Astrocyte (in vitro differentiated cells and primary cell): ENCODE data around the gene TMEM235. TPM values are rescaled to one million over a fixed set of nuclear protein-coding genes. Genes with fewer than 3 reads are reported as not detected.
A peak's percentile ranks its signal among the peaks of the same experiment; 100 is the strongest.

Experiments
- DNase-seq: peaks from one replicate; pipeline ENCODE4 v3.0.0-alpha.2; 2010; ENCODE audit warnings: low read depth
- FAIRE-seq: peaks from 2 replicates; lab custom pipeline; 2011; peaks lifted over from hg19 to GRCh38; lab: Jason Lieb, UNC
- H2AFZ ChIP-seq: 2 replicates; pipeline ENCODE4 v1.6.0; 2012; ENCODE audit warnings: low read depth, low read length, inconsistent platforms
- H3K27ac ChIP-seq: 2 replicates; pipeline ENCODE4 v1.5.1; 2011; ENCODE audit warnings: low read depth, low read length, inconsistent platforms
- H3K27me3 ChIP-seq: 2 replicates; pipeline ENCODE4 v1.6.0; 2011; ENCODE audit warnings: low read length, inconsistent platforms; ENCODE audit not compliant: insufficient read depth
- H3K36me3 ChIP-seq: 2 replicates; pipeline ENCODE4 v1.5.1; 2011; ENCODE audit warnings: low read length, inconsistent platforms; ENCODE audit not compliant: insufficient read depth
- H3K4me1 ChIP-seq: 2 replicates; pipeline ENCODE4 v1.5.1; 2011; ENCODE audit warnings: low read length, inconsistent platforms; ENCODE audit not compliant: insufficient read depth
- H3K4me2 ChIP-seq: 2 replicates; pipeline ENCODE4 v1.6.0; 2012; ENCODE audit warnings: low read length, inconsistent platforms
- H3K4me3 ChIP-seq: 2 replicates; pipeline ENCODE4 v1.5.1; 2011; ENCODE audit warnings: low read depth, mild to moderate bottlenecking, low read length, inconsistent platforms; ENCODE audit not compliant: insufficient read depth
- H3K79me2 ChIP-seq: 2 replicates; pipeline ENCODE4 v1.6.0; 2012; ENCODE audit warnings: mild to moderate bottlenecking, low read length, inconsistent platforms; ENCODE audit not compliant: insufficient read depth
- H3K9ac ChIP-seq: 2 replicates; pipeline ENCODE4 v1.6.0; 2012; ENCODE audit warnings: mild to moderate bottlenecking, low read length, inconsistent platforms
- H3K9me3 ChIP-seq: 2 replicates; pipeline ENCODE4 v1.5.1; 2012; ENCODE audit warnings: low read depth, mild to moderate bottlenecking, low read length, inconsistent platforms; ENCODE audit not compliant: insufficient read depth
- H4K20me1 ChIP-seq: 2 replicates; pipeline ENCODE4 v1.6.0; 2012; ENCODE audit warnings: low read length, inconsistent platforms; ENCODE audit not compliant: insufficient read depth
- H3K27ac Mint-ChIP-seq: one replicate; pipeline ENCODE4 v1.8.0; 2021; ENCODE audit warnings: mild to moderate bottlenecking, mixed read lengths; ENCODE audit not compliant: unreplicated experiment
- H3K27me3 Mint-ChIP-seq: one replicate; pipeline ENCODE4 v1.8.0; 2021; ENCODE audit warnings: low read depth, mixed read lengths; ENCODE audit not compliant: unreplicated experiment
- H3K36me3 Mint-ChIP-seq: one replicate; pipeline ENCODE4 v1.8.0; 2021; ENCODE audit warnings: low read depth, mixed read lengths; ENCODE audit not compliant: unreplicated experiment
- H3K4me1 Mint-ChIP-seq: one replicate; pipeline ENCODE4 v1.8.0; 2021; ENCODE audit warnings: low read depth, mixed read lengths; ENCODE audit not compliant: unreplicated experiment
- H3K4me3 Mint-ChIP-seq: one replicate; pipeline ENCODE4 v1.8.0; 2021; ENCODE audit warnings: mild to moderate bottlenecking, moderate library complexity, mixed read lengths; ENCODE audit not compliant: unreplicated experiment
- H3K9me3 Mint-ChIP-seq: one replicate; pipeline ENCODE4 v1.8.0; 2021; ENCODE audit warnings: mild to moderate bottlenecking, mixed read lengths; ENCODE audit not compliant: unreplicated experiment
- CTCF ChIP-seq: IDR thresholded peaks from 2 replicates; pipeline ENCODE4 v1.5.1; 2011; ENCODE audit warnings: low read depth, mild to moderate bottlenecking, inconsistent platforms, low read length, moderate library complexity; ENCODE audit not compliant: insufficient read depth
- EZH2 ChIP-seq: IDR thresholded peaks from 2 replicates; pipeline ENCODE4 v1.6.1; 2012; ENCODE audit warnings: mild to moderate bottlenecking, low read length, inconsistent platforms; ENCODE audit not compliant: insufficient read depth
- total RNA-seq: library from RNA; stranded (reverse); gene quantifications from 2 replicates; pipeline ENCODE4 v1.2.1, GENCODE V29; 2021

TMEM235 gene
- total RNA-seq, 1 donor from 2014 or later = not detected

- Mint-ChIP-seq H3K36me3 (no peaks in the 10 kb centered on the region), H3K4me3 (no peak overlapping the region), H3K27me3 (peaks cover 2% of the 10 kb centered on the region), H3K4me1 (peaks cover 10% of the 10 kb centered on the region), H3K27ac (no peak overlapping the region), H3K9me3 (no peaks in the 10 kb centered on the region)
- TF ChIP-seq CTCF (no peak), EZH2 (no peak)
- no peak overlapping the region for H3K27ac ChIP-seq
- no peaks in the 10 kb centered on the region for H3K79me2 ChIP-seq
- H3K36me3 ChIP-seq = no peaks in the 10 kb centered on the region
- no peak for FAIRE-seq
- no peak overlapping the region for H3K4me2 ChIP-seq
- H3K9me3 ChIP-seq = no peaks in the 10 kb centered on the region
- no peak overlapping the region for H2AFZ ChIP-seq
- H3K9ac ChIP-seq = no peak overlapping the region
- no peaks in the 10 kb centered on the region for H4K20me1 ChIP-seq
- no peak overlapping the region for H3K4me3 ChIP-seq
- H3K27me3 ChIP-seq = peaks cover 22% of the 10 kb centered on the region
- peaks cover 8% of the 10 kb centered on the region for H3K4me1 ChIP-seq
- DNase-seq = no peak
Observed at GRCh38 chr17:78271419-78272170, 40.2 kb downstream of the TMEM235 start.

- Histone ChIP-seq H3K4me1 (peaks cover 8% of the 10 kb centered on the region), H3K36me3 (no peaks in the 10 kb centered on the region), H3K9ac (no peak overlapping the region), H4K20me1 (no peaks in the 10 kb centered on the region), H3K4me2 (no peak overlapping the region), H3K79me2 (no peaks in the 10 kb centered on the region), H3K27me3 (peaks cover 22% of the 10 kb centered on the region), H3K9me3 (no peaks in the 10 kb centered on the region), H3K27ac (no peak overlapping the region), H2AFZ (no peak overlapping the region), H3K4me3 (no peak overlapping the region)
- Mint-ChIP-seq H3K9me3 (no peaks in the 10 kb centered on the region), H3K36me3 (no peaks in the 10 kb centered on the region), H3K4me1 (peaks cover 10% of the 10 kb centered on the region), H3K27me3 (peaks cover 4% of the 10 kb centered on the region), H3K4me3 (no peak overlapping the region), H3K27ac (no peak overlapping the region)
- FAIRE-seq = no peak
- no peak for TF ChIP-seq CTCF
- TF ChIP-seq EZH2 = no peak
- peak; percentile 40 for DNase-seq
Observed at GRCh38 chr17:78272181-78272913, 40.9 kb downstream of the TMEM235 start.
